ENCODE data around the gene CPEB1. TPM values are rescaled to one million over a fixed set of nuclear protein-coding genes. Genes with fewer than 3 reads are reported as not detected.

Gene CPEB1
- total RNA-seq, 1 donor from 2014 or later: under 0.01 TPM

DNA sequence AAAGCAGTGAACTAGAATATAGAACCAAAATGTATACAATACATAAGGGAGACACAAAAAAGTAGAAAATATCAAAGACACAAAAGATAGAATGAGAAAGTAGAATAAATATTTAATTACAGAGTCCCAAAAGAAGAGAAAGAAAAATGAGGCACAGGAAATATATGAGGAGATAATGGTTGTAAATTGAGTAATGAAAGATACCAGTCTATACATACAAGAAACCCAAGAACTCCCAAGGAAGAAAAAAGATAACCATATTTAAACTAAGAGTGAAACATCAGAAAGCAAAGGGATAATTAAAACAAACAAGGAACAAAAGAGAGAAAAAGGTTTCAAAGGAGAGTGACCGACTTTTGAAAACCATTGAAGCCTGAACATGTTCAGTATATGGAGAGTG lies 47.3 kb downstream of the CPEB1 start:
- DNase-seq (ENCODE audit: low read depth): no peak
- no peak for FAIRE-seq
- Histone ChIP-seq H3K27me3 (ENCODE audit: control insufficient read depth, insufficient read depth, low read length) (no peaks in the 10 kb centered on the region), H3K36me3 (ENCODE audit: control insufficient read depth, insufficient read depth, low read length) (no peaks in the 10 kb centered on the region), H3K4me3 (ENCODE audit: low read depth, low read length) (no peak overlapping the region)
- TF ChIP-seq, protein P1, sequence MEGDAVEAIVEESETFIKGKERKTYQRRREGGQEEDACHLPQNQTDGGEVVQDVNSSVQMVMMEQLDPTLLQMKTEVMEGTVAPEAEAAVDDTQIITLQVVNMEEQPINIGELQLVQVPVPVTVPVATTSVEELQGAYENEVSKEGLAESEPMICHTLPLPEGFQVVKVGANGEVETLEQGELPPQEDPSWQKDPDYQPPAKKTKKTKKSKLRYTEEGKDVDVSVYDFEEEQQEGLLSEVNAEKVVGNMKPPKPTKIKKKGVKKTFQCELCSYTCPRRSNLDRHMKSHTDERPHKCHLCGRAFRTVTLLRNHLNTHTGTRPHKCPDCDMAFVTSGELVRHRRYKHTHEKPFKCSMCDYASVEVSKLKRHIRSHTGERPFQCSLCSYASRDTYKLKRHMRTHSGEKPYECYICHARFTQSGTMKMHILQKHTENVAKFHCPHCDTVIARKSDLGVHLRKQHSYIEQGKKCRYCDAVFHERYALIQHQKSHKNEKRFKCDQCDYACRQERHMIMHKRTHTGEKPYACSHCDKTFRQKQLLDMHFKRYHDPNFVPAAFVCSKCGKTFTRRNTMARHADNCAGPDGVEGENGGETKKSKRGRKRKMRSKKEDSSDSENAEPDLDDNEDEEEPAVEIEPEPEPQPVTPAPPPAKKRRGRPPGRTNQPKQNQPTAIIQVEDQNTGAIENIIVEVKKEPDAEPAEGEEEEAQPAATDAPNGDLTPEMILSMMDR (IDR thresholded peaks at IDR 0.05; ENCODE audit: insufficient read depth, low read length, severe bottlenecking): no peak

DNA sequence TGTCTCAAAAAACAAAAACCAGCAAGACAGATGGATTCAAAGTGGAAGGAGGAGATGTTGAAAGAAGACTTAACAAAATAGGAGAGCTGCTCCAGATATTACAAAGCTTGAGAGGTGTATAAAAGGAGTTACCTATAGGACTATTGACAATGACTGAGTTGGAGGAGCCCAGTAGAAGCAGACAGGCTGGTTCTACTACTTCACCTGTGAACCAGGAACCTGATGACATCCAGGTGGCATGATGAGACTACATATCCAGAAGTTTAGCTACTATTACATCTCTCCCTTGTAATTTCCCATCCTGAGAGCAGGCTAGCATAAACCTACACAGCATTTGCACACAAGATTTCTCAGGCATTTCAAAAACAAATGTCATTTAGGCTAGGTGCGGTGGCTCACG lies 49.3 kb downstream of the CPEB1 start:
- DNase-seq (ENCODE audit: low read depth): peak; percentile 5
- Histone ChIP-seq H3K4me3 (ENCODE audit: low read depth, low read length) (no peak overlapping the region), H3K36me3 (ENCODE audit: control insufficient read depth, insufficient read depth, low read length) (no peaks in the 10 kb centered on the region), H3K27me3 (ENCODE audit: control insufficient read depth, insufficient read depth, low read length) (no peaks in the 10 kb centered on the region)
- TF ChIP-seq, protein P1 (IDR thresholded peaks at IDR 0.05; ENCODE audit: insufficient read depth, low read length, severe bottlenecking): no peak
- no peak for FAIRE-seq

DNA sequence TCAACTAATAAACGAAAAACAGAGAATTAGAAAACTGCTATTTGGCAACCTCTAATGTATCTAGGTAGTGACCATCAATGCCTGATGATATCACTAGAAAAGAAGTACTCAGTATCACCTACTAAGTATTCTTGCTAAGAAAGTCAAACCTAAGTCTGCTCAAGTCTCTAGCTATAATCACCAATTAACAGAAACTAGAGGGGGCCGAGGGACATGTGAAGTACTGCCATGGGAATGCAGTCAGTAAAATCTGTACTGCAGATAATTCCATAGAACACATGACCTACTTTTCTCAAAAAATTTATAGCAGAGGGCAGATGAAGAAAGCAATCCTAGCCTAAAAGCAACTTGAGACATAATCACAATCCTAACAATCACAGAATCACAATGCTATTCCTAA lies 51.4 kb downstream of the CPEB1 start:
- Histone ChIP-seq H3K27me3 (ENCODE audit: control insufficient read depth, insufficient read depth, low read length) (no peaks in the 10 kb centered on the region), H3K36me3 (ENCODE audit: control insufficient read depth, insufficient read depth, low read length) (no peaks in the 10 kb centered on the region), H3K4me3 (ENCODE audit: low read depth, low read length) (no peak overlapping the region)
- TF ChIP-seq, protein P1 (IDR thresholded peaks at IDR 0.05; ENCODE audit: insufficient read depth, low read length, severe bottlenecking): no peak
- FAIRE-seq (no peak), DNase-seq (ENCODE audit: low read depth) (no peak)

DNA sequence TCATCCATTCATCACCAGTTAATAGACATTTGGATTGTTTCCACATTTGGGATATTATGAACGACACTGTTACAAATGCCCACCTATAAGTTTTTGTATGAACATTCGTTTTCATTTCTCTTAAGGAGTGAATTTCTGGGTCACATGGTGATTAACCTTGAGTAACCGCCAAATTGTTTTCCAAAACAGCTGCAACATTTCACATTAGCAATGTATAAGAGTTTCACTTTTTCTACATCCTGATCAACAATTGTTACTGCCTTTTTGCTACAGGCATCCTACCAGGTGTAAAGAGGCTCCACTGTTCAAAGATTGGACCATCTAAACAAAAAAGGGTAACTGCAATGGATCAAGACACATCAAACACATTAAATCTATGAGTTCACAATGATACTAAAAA lies 52.0 kb downstream of the CPEB1 start:
- TF ChIP-seq, protein P1 (IDR thresholded peaks at IDR 0.05; ENCODE audit: insufficient read depth, low read length, severe bottlenecking): no peak
- DNase-seq (ENCODE audit: low read depth) (no peak), FAIRE-seq (no peak)
- Histone ChIP-seq H3K36me3 (ENCODE audit: control insufficient read depth, insufficient read depth, low read length) (no peaks in the 10 kb centered on the region), H3K4me3 (ENCODE audit: low read depth, low read length) (no peak overlapping the region), H3K27me3 (ENCODE audit: control insufficient read depth, insufficient read depth, low read length) (no peaks in the 10 kb centered on the region)

DNA sequence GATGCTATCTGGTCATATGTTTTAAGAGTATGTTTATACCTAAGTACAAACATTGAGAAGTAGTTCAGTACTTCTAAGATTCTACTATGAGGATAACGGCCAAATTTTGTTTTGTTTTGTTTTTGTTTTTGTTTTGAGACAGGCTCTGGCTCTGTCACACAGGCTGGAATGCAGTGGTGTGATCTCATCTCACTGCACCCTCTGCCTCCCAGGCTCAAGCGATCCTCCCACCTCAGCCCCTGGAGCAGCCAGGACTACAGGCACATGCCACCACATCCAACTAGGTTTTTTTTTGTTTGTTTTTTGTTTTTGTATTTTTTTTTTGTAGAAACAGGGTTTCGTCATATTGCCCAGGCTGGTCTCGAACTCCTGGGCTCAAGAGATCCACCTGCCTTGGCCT lies 59.4 kb downstream of the CPEB1 start:
- Histone ChIP-seq H3K4me3 (ENCODE audit: low read depth, low read length) (no peak overlapping the region), H3K36me3 (ENCODE audit: control insufficient read depth, insufficient read depth, low read length) (no peaks in the 10 kb centered on the region), H3K27me3 (ENCODE audit: control insufficient read depth, insufficient read depth, low read length) (peaks cover 2% of the 10 kb centered on the region)
- no peak for FAIRE-seq
- no peak for DNase-seq (ENCODE audit: low read depth)
- TF ChIP-seq, protein P1 (IDR thresholded peaks at IDR 0.05; ENCODE audit: insufficient read depth, low read length, severe bottlenecking): no peak

DNA sequence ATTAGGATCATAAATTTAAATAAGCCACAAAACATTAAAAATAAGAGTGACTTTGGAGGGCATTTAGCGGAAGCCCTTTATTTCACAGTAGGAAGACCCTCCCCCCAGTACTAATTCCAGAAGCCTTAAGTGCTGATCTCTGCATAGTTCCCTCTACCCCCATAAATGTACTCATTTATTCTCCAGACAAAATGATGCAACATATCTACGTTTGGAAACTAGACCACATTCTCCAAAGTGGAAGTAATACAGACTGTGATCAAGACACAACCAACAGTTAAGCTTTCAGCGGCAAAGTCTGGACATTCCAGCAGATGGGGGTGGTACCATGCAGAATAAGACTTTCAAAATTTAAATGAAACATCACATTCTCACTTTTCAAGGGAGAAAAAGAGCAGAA lies 62.1 kb downstream of the CPEB1 start:
- FAIRE-seq: no peak

More for the DNA sequence above, 62.1 kb downstream of the CPEB1 start:
- Histone ChIP-seq H3K27me3 (ENCODE audit: control insufficient read depth, insufficient read depth, low read length) (peaks cover 2% of the 10 kb centered on the region), H3K36me3 (ENCODE audit: control insufficient read depth, insufficient read depth, low read length) (no peaks in the 10 kb centered on the region), H3K4me3 (ENCODE audit: low read depth, low read length) (no peak overlapping the region)
- no peak for DNase-seq (ENCODE audit: low read depth)
- TF ChIP-seq, protein P1 (IDR thresholded peaks at IDR 0.05; ENCODE audit: insufficient read depth, low read length, severe bottlenecking): no peak
